Neutrophil (primary cell): ENCODE data around the gene BBS2.

ENCODE experiments used
- H3K27ac ChIP-seq: fragments of 200-600 bp; sonication (generic); 2 replicates; pipeline ENCODE4 v1.5.1; 2016; ENCODE audit warnings: mild to moderate bottlenecking, moderate library complexity
- H3K27me3 ChIP-seq: fragments of 200-600 bp; sonication (generic); 2 replicates; pipeline ENCODE4 v1.6.0; 2016; ENCODE audit warnings: mild to moderate bottlenecking
- H3K36me3 ChIP-seq: fragments of 200-600 bp; sonication (generic); 2 replicates; pipeline ENCODE4 v1.5.1; 2017
- H3K4me1 ChIP-seq, 2 experiments: fragments of 200-600 bp in 1 of 2; sonication (generic) in 1 of 2; 1 replicate in 1 of 2; 2 replicates in 1 of 2; pipeline versions ENCODE4 v1.5.1 to v1.6.1; 2013 to 2016; ENCODE audit warnings: low read depth in 1 of 2, low read length in 1 of 2, mild to moderate bottlenecking in 1 of 2, moderate library complexity in 1 of 2; ENCODE audit not compliant: control insufficient read depth in 1 of 2, insufficient read depth in 1 of 2
- H3K4me3 ChIP-seq, 2 experiments: fragments of 200-600 bp in 1 of 2; sonication (generic) in 1 of 2; 1 replicate in 1 of 2; 2 replicates in 1 of 2; pipeline ENCODE4 v1.5.1; 2013 to 2016; ENCODE audit warnings: low read depth in 1 of 2, low read length in 1 of 2, mild to moderate bottlenecking in 1 of 2, moderate library complexity in 1 of 2
- H3K9me3 ChIP-seq: fragments of 200-600 bp; sonication (generic); 2 replicates; pipeline ENCODE4 v1.5.1; 2016
- CTCF ChIP-seq: fragments of 200-600 bp; sonication (generic); IDR thresholded peaks from 2 replicates; pipeline ENCODE4 v1.5.1; 2016; ENCODE audit warnings: antibody characterized with exemption

BBS2 gene

GRCh38 chr16:56450986-56451752, 68.7 kb downstream of the BBS2 start, which contains the start of the genes NUDT21 and OGFOD1:
NUDT21 (minus strand) TSS chr16:56451332; CDS start chr16:56451202, 130 bp downstream.
OGFOD1 (plus strand) TSS chr16:56451554; CDS start chr16:56451613, 59 bp downstream.
- Histone ChIP-seq H3K27me3 (no peaks in the 10 kb centered on the region), H3K9me3 (no peaks in the 10 kb centered on the region), H3K4me1 (peaks cover 22 to 24% of the 10 kb centered on the region in 2 experiments), H3K36me3 (peaks cover 20% of the 10 kb centered on the region), H3K27ac (peak within 1 kb of the TSS; percentile 72), H3K4me3 (peak within 1 kb of the TSS; percentile 73 to 91)
- TF ChIP-seq CTCF: no peak

- H3K27me3 ChIP-seq: no peaks in the 10 kb centered on the region
- H3K4me1 ChIP-seq: peaks cover 22 to 24% of the 10 kb centered on the region in 2 experiments
- no peak for TF ChIP-seq CTCF
- peak overlapping the region; percentile 72 for H3K27ac ChIP-seq
- H3K4me3 ChIP-seq: peak overlapping the region; percentile 73 to 91
- H3K9me3 ChIP-seq: no peaks in the 10 kb centered on the region
- peaks cover 28% of the 10 kb centered on the region for H3K36me3 ChIP-seq
Observed at GRCh38 chr16:56450275-56450985, 69.4 kb downstream of the BBS2 start.

GRCh38 chr16:56448005-56448404, 71.8 kb downstream of the BBS2 start:
- Histone ChIP-seq H3K36me3 (peaks cover 35% of the 10 kb centered on the region), H3K27ac (no peak overlapping the region), H3K4me1 (peaks cover 22 to 24% of the 10 kb centered on the region in 2 experiments), H3K27me3 (no peaks in the 10 kb centered on the region), H3K9me3 (no peaks in the 10 kb centered on the region), H3K4me3 (no peak overlapping the region)
- no peak for TF ChIP-seq CTCF

- Histone ChIP-seq H3K27me3 (no peaks in the 10 kb centered on the region), H3K9me3 (no peaks in the 10 kb centered on the region), H3K27ac (no peak overlapping the region), H3K4me1 (peaks cover 18 to 21% of the 10 kb centered on the region in 2 experiments), H3K4me3 (no peak overlapping the region), H3K36me3 (peaks cover 35% of the 10 kb centered on the region)
- TF ChIP-seq CTCF: no peak
Observed at GRCh38 chr16:56447286-56447685, 72.5 kb downstream of the BBS2 start.

- H3K27ac ChIP-seq: no peak overlapping the region
- no peak for TF ChIP-seq CTCF
- H3K36me3 ChIP-seq: peaks cover 60% of the 10 kb centered on the region
- H3K27me3 ChIP-seq: no peaks in the 10 kb centered on the region
- H3K4me3 ChIP-seq: no peak overlapping the region
- no peaks in the 10 kb centered on the region for H3K9me3 ChIP-seq
- H3K4me1 ChIP-seq: no peaks in the 10 kb centered on the region
Observed at GRCh38 chr16:56438038-56438437, 81.8 kb downstream of the BBS2 start.
